ENCODE data around the gene DDX46. TPM values are rescaled to one million over a fixed set of nuclear protein-coding genes. Genes with fewer than 3 reads are reported as not detected.
"Not testable (repeated sequence)": the region's sequence is repeated elsewhere in the genome, so short reads cannot be mapped to it uniquely, and the experiment has no call there.

DDX46 gene
- total RNA-seq, 1 experiment from 2014 or later, result 33.1 TPM

GRCh38 chr5:134767528-134768291, 9.1 kb downstream of the DDX46 start:
- H4K20me1 ChIP-seq (ENCODE audit: insufficient read depth, low read depth, low read length); H2AFZ ChIP-seq (ENCODE audit: low read length); H3K27me3 ChIP-seq (ENCODE audit: low read length); DNase-seq; H3K4me1 ChIP-seq (ENCODE audit: low read length); H3K4me3 ChIP-seq (ENCODE audit: low read length); H3K9me3 ChIP-seq (ENCODE audit: low read length); H3K9ac ChIP-seq (ENCODE audit: low read length); H3K9me2 ChIP-seq (replicated peaks; ENCODE audit: insufficient read depth, low read length); H3K4me2 ChIP-seq (ENCODE audit: low read depth, low read length, poor library complexity, severe bottlenecking); H3K27ac ChIP-seq (ENCODE audit: low read length): not testable (repeated sequence)
- Histone ChIP-seq H3K79me2 (ENCODE audit: low read length) (peaks cover 32% of the 10 kb centered on the region), H3K36me3 (ENCODE audit: insufficient read depth, low read length) (peaks cover 31% of the 10 kb centered on the region; the same call in 1 of the 2 replicates)

- no peak overlapping the region for H3K27ac ChIP-seq (ENCODE audit: low read length)
These were observed 10.6 kb downstream of the DDX46 start for GRCh38 chr5:134769206-134769605.

GRCh38 chr5:134772461-134773125, 14.0 kb downstream of the DDX46 start:
- Histone ChIP-seq H3K27me3 (ENCODE audit: low read length) (no peaks in the 10 kb centered on the region), H3K36me3 (ENCODE audit: insufficient read depth, low read length) (peaks cover 37% of the 10 kb centered on the region), H3K79me2 (ENCODE audit: low read length) (0 out of 2 replicates have a peak, but pooled peaks cover 4% of the 10 kb centered on the region), H3K9ac (ENCODE audit: low read length) (no peak overlapping the region), H2AFZ (ENCODE audit: low read length) (no peak overlapping the region), H3K4me1 (ENCODE audit: low read length) (peaks cover 4% of the 10 kb centered on the region; the same call in 1 of the 2 replicates), H3K4me3 (ENCODE audit: low read length) (no peak overlapping the region), H3K9me2 (replicated peaks; ENCODE audit: insufficient read depth, low read length) (no peaks in the 10 kb centered on the region), H3K9me3 (ENCODE audit: low read length) (no peaks in the 10 kb centered on the region), H4K20me1 (ENCODE audit: insufficient read depth, low read depth, low read length) (no peaks in the 10 kb centered on the region), H3K4me2 (ENCODE audit: low read depth, low read length, poor library complexity, severe bottlenecking) (no peak overlapping the region), H3K27ac (ENCODE audit: low read length) (no peak overlapping the region)
- DNase-seq, result no peak

More at GRCh38 chr5:134769206-134769605, 10.6 kb downstream of the DDX46 start:
- Histone ChIP-seq H4K20me1 (ENCODE audit: insufficient read depth, low read depth, low read length) (no peaks in the 10 kb centered on the region), H3K9ac (ENCODE audit: low read length) (no peak overlapping the region), H3K4me2 (ENCODE audit: low read depth, low read length, poor library complexity, severe bottlenecking) (no peak overlapping the region), H3K4me3 (ENCODE audit: low read length) (no peak overlapping the region), H3K4me1 (ENCODE audit: low read length) (no peaks in the 10 kb centered on the region), H3K9me3 (ENCODE audit: low read length) (no peaks in the 10 kb centered on the region), H3K36me3 (ENCODE audit: insufficient read depth, low read length) (peaks cover 37% of the 10 kb centered on the region; the same call in 1 of the 2 replicates), H3K27me3 (ENCODE audit: low read length) (no peaks in the 10 kb centered on the region), H3K79me2 (ENCODE audit: low read length) (peaks cover 19% of the 10 kb centered on the region), H2AFZ (ENCODE audit: low read length) (no peak overlapping the region), H3K9me2 (replicated peaks; ENCODE audit: insufficient read depth, low read length) (no peaks in the 10 kb centered on the region)
- no peak for DNase-seq

- no peak overlapping the region for H3K4me3 ChIP-seq (ENCODE audit: low read length)
- H3K27me3 ChIP-seq (ENCODE audit: low read length), result no peaks in the 10 kb centered on the region
- peaks cover 5% of the 10 kb centered on the region; the same call in 1 of the 2 replicates for H3K4me1 ChIP-seq (ENCODE audit: low read length)
- H3K79me2 ChIP-seq (ENCODE audit: low read length), result 0 out of 2 replicates have a peak, but pooled peaks cover 7% of the 10 kb centered on the region
- no peak overlapping the region for H3K9ac ChIP-seq (ENCODE audit: low read length)
- H3K9me3 ChIP-seq (ENCODE audit: low read length), result no peaks in the 10 kb centered on the region
- H2AFZ ChIP-seq (ENCODE audit: low read length), result no peak overlapping the region
- peaks cover 60% of the 10 kb centered on the region for H3K36me3 ChIP-seq (ENCODE audit: insufficient read depth, low read length)
- no peaks in the 10 kb centered on the region for H3K9me2 ChIP-seq (replicated peaks; ENCODE audit: insufficient read depth, low read length)
- DNase-seq, result no peak
- no peak overlapping the region for H3K27ac ChIP-seq (ENCODE audit: low read length)
- no peaks in the 10 kb centered on the region for H4K20me1 ChIP-seq (ENCODE audit: insufficient read depth, low read depth, low read length)
- no peak overlapping the region for H3K4me2 ChIP-seq (ENCODE audit: low read depth, low read length, poor library complexity, severe bottlenecking)
These were observed 18.8 kb downstream of the DDX46 start for GRCh38 chr5:134777366-134777765.

- DNase-seq, result no peak
- Histone ChIP-seq H3K27ac (ENCODE audit: low read length) (no peak overlapping the region), H3K27me3 (ENCODE audit: low read length) (no peaks in the 10 kb centered on the region), H3K4me3 (ENCODE audit: low read length) (no peak overlapping the region), H3K9me2 (replicated peaks; ENCODE audit: insufficient read depth, low read length) (no peaks in the 10 kb centered on the region), H3K4me1 (ENCODE audit: low read length) (no peaks in the 10 kb centered on the region), H3K9ac (ENCODE audit: low read length) (no peak overlapping the region), H3K4me2 (ENCODE audit: low read depth, low read length, poor library complexity, severe bottlenecking) (no peak overlapping the region), H3K36me3 (ENCODE audit: insufficient read depth, low read length) (peaks cover 62% of the 10 kb centered on the region; the same call in 1 of the 2 replicates), H3K9me3 (ENCODE audit: low read length) (no peaks in the 10 kb centered on the region), H2AFZ (ENCODE audit: low read length) (no peak overlapping the region), H3K79me2 (ENCODE audit: low read length) (peaks cover 10% of the 10 kb centered on the region; the same call in 1 of the 2 replicates), H4K20me1 (ENCODE audit: insufficient read depth, low read depth, low read length) (no peaks in the 10 kb centered on the region)
These were observed 25.8 kb downstream of the DDX46 start for GRCh38 chr5:134784241-134784920.

GRCh38 chr5:134784946-134785620, 26.5 kb downstream of the DDX46 start:
- Histone ChIP-seq H3K27ac (ENCODE audit: low read length) (no peak overlapping the region), H3K9ac (ENCODE audit: low read length) (no peak overlapping the region), H3K9me2 (replicated peaks; ENCODE audit: insufficient read depth, low read length) (no peaks in the 10 kb centered on the region), H3K9me3 (ENCODE audit: low read length) (no peaks in the 10 kb centered on the region), H3K4me3 (ENCODE audit: low read length) (no peak overlapping the region), H2AFZ (ENCODE audit: low read length) (no peak overlapping the region), H3K79me2 (ENCODE audit: low read length) (peaks cover 10% of the 10 kb centered on the region; the same call in 1 of the 2 replicates), H3K27me3 (ENCODE audit: low read length) (no peaks in the 10 kb centered on the region), H3K36me3 (ENCODE audit: insufficient read depth, low read length) (peaks cover 66% of the 10 kb centered on the region), H3K4me1 (ENCODE audit: low read length) (no peaks in the 10 kb centered on the region), H3K4me2 (ENCODE audit: low read depth, low read length, poor library complexity, severe bottlenecking) (no peak overlapping the region), H4K20me1 (ENCODE audit: insufficient read depth, low read depth, low read length) (no peaks in the 10 kb centered on the region)
- no peak for DNase-seq

GRCh38 chr5:134787692-134788091, 29.1 kb downstream of the DDX46 start:
- H2AFZ ChIP-seq (ENCODE audit: low read length), result no peak overlapping the region
- H3K9ac ChIP-seq (ENCODE audit: low read length), result no peak overlapping the region
- DNase-seq, result no peak
- H3K79me2 ChIP-seq (ENCODE audit: low read length), result peaks cover 7% of the 10 kb centered on the region; the same call in 1 of the 2 replicates
- H3K4me1 ChIP-seq (ENCODE audit: low read length), result no peaks in the 10 kb centered on the region
- no peaks in the 10 kb centered on the region for H3K27me3 ChIP-seq (ENCODE audit: low read length)
- H3K4me2 ChIP-seq (ENCODE audit: low read depth, low read length, poor library complexity, severe bottlenecking), result no peak overlapping the region
- no peaks in the 10 kb centered on the region for H3K9me3 ChIP-seq (ENCODE audit: low read length)
- H3K4me3 ChIP-seq (ENCODE audit: low read length), result no peak overlapping the region
- no peaks in the 10 kb centered on the region for H4K20me1 ChIP-seq (ENCODE audit: insufficient read depth, low read depth, low read length)
- peaks cover 68% of the 10 kb centered on the region for H3K36me3 ChIP-seq (ENCODE audit: insufficient read depth, low read length)
- H3K27ac ChIP-seq (ENCODE audit: low read length), result no peak overlapping the region
- no peaks in the 10 kb centered on the region for H3K9me2 ChIP-seq (replicated peaks; ENCODE audit: insufficient read depth, low read length)

Data from Karpas-422 (cell line).